Transverse colon (tissue), 4 donors: ENCODE data around the gene TTC12. TPM values are rescaled to one million over a fixed set of nuclear protein-coding genes. Genes with fewer than 3 reads are reported as not detected.

Source experiments
- DNase-seq: peaks from one replicate; pipeline ENCODE4 v3.0.0-alpha.2; 2019
- H3K27ac ChIP-seq, 4 donors: fragments of 200-600 bp; sonication (generic); 2 replicates each; pipeline ENCODE4 v1.5.1; 2016 to 2018; ENCODE audit warnings: inconsistent platforms in 4 of 4
- H3K27me3 ChIP-seq: fragments of 200-600 bp; sonication (generic); 2 replicates; pipeline ENCODE4 v1.5.1; 2017; ENCODE audit warnings: inconsistent platforms
- H3K36me3 ChIP-seq, 4 donors: fragments of 200-600 bp; sonication (generic); 2 replicates each; pipeline ENCODE4 v1.5.1; 2017 to 2019; ENCODE audit warnings: inconsistent platforms in 4 of 4
- H3K4me1 ChIP-seq, 4 donors: fragments of 200-600 bp; sonication (generic); 2 replicates each; pipeline ENCODE4 v1.5.1; 2017 to 2020; ENCODE audit warnings: inconsistent platforms in 4 of 4
- H3K4me3 ChIP-seq, 4 donors: fragments of 200-600 bp; sonication (generic); 1 replicate in 1 of 4; 2 replicates in 3 of 4; pipeline versions ENCODE4 v1.5.1 to v1.6.1; 2017 to 2019; ENCODE audit warnings: inconsistent platforms in 4 of 4
- H3K9me3 ChIP-seq, 2 donors: fragments of 200-600 bp; sonication (generic); 2 replicates each; pipeline ENCODE4 v1.5.1; 2017 to 2019; ENCODE audit warnings: inconsistent platforms in 2 of 2
- EP300 ChIP-seq: sonication (generic); formaldehyde crosslinking; IDR thresholded peaks from one replicate; pipeline ENCODE4 v1.6.1; 2017; ENCODE audit warnings: antibody characterized with exemption, low read depth
- POLR2A ChIP-seq: fragments of 450-650 bp; IDR thresholded peaks from one replicate; pipeline ENCODE4 v1.6.1; 2016; ENCODE audit warnings: antibody characterized with exemption, mild to moderate bottlenecking, moderate library complexity
- POLR2AphosphoS5 ChIP-seq, 3 donors: sonication (generic); formaldehyde crosslinking; IDR thresholded peaks; one replicate each; pipeline ENCODE4 v1.6.1; 2016; ENCODE audit warnings: antibody characterized with exemption in 3 of 3
- WGBS, 2 donors: methylation state at CpG; one replicate each; pipeline ENCODE4 v1.1.5; 2018; ENCODE audit warnings: low coverage in 1 of 2; 5-methylcytosine and 5-hydroxymethylcytosine counted together
- in situ Hi-C, 4 donors: fragments of 200-750 bp; cut with MboI; loops; one replicate each; pipeline versions ENCODE4 v1.15.0 to v1.15.1; 2017; ENCODE audit warnings: low sequenced_read_pairs in 3 of 4, low pct_ligation_motif_present in 1 of 4, low pct_unique_long_range_greater_than_20kb in 1 of 4
- intact Hi-C: fragments of 100-400 bp; cut with DNase I; formaldehyde crosslinking; loops from one replicate; pipeline ENCODE4 v1.15.1; 2023; ENCODE audit warnings: low total_unique reads
- total RNA-seq, 4 donors: library from RNA; depleted of rRNA; stranded (reverse); fragments of >200 nt; gene quantifications; one replicate each; pipeline ENCODE4 v1.1.0, GENCODE V29; 2016
- TF ChIP-seq, protein P1 (sequence below), 5 experiments: fragments of 200-600 bp in 3 of 5; fragments of 450-650 bp in 2 of 5; sonication (generic) in 3 of 5; IDR thresholded peaks; 1 replicate in 2 of 5; 2 replicates in 3 of 5; pipeline ENCODE4 v1.5.1; 2016 to 2017; ENCODE audit warnings: antibody characterized with exemption in 5 of 5, inconsistent platforms in 3 of 5, mild to moderate bottlenecking in 2 of 5, moderate library complexity in 1 of 5

Gene TTC12, protein sequence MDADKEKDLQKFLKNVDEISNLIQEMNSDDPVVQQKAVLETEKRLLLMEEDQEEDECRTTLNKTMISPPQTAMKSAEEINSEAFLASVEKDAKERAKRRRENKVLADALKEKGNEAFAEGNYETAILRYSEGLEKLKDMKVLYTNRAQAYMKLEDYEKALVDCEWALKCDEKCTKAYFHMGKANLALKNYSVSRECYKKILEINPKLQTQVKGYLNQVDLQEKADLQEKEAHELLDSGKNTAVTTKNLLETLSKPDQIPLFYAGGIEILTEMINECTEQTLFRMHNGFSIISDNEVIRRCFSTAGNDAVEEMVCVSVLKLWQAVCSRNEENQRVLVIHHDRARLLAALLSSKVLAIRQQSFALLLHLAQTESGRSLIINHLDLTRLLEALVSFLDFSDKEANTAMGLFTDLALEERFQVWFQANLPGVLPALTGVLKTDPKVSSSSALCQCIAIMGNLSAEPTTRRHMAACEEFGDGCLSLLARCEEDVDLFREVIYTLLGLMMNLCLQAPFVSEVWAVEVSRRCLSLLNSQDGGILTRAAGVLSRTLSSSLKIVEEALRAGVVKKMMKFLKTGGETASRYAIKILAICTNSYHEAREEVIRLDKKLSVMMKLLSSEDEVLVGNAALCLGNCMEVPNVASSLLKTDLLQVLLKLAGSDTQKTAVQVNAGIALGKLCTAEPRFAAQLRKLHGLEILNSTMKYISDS
- 10 to 100 TPM; 10.3 to 24.1 (median 16.0) TPM for total RNA-seq

DNA sequence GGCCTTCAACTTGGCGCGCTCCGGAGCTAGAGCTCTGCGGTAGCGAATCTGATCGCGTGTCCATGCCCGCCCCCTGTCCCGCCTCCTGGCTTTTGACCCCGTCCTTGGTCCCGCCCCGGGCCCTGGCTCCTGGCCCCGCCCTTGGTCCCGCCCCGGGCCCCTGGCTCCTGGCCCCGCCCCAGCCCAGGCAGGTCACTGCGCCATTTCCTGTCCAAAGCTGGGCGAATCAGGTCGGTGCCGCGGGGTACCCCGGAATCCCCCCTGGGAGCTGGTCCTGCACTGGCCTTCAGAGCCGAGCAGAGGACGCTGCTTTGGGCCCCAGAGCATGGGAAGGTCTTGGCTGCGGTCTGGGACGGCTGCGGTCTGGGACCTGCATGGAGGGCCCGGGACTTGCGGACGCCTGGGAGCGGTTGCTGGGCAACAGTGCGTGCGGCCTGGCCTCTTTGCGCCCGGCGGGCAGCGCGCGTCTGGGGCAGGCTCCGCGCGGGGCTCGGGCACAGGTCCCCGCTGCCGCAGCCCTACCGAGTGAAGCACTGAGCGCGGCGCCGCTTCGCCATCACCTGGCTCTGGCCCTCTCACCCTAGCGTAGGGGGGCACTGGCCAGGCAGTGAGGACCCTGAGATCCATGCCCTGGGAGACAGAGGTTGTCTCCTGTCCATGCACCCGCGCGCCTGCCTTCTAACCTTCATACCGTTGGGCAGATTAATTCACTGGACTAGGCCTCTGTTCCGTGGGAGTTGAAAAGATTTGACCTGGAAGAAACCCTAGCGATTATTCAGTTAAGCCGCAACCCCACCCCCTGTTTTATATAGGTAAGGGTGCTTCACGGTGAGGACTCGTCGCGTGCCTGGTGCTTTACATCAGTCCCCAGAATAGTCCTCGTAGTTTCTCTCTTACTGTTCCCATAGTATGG lies at the start of gene TTC12:
TTC12 (plus strand) TSS at position 195 of the 913 bp plus-strand sequence. CDS start 1,675 bp downstream, outside the sequence.
- Histone ChIP-seq H3K9me3 (no peaks in the 10 kb centered on the region), H3K36me3 (peaks cover 0 to 4% (median 0%) of the 10 kb centered on the region in 4 donors), H3K27ac (peak within 1 kb of the TSS; percentile 86 to 94 (median 92)), H3K4me1 (peaks cover 0 to 16% (median 6%) of the 10 kb centered on the region in 4 donors), H3K4me3 (peak within 1 kb of the TSS; percentile 30 to 82 (median 70)), H3K27me3 (no peaks in the 10 kb centered on the region)
- in situ Hi-C loops = loop anchor here in 3 of 4 donors (5.0 to 25.0 kb wide), 4 partner anchors 218 to 423 kb away; no protein-coding TSS in a partner anchor
- DNase-seq = peak; percentile 97
- intact Hi-C loops = no loop called here
- TF ChIP-seq POLR2AphosphoS5 (IDR thresholded peaks at IDR 0.05) (peak in 2 of 3 donors; percentile 62 to 66), EP300 (no peak), POLR2A (peak; percentile 41)
- WGBS, 2 donors = 9% methylated on average over 48 of the region's 64 CpGs; no CpG with 5 or more reads in 1 of the 2 donors

DNA sequence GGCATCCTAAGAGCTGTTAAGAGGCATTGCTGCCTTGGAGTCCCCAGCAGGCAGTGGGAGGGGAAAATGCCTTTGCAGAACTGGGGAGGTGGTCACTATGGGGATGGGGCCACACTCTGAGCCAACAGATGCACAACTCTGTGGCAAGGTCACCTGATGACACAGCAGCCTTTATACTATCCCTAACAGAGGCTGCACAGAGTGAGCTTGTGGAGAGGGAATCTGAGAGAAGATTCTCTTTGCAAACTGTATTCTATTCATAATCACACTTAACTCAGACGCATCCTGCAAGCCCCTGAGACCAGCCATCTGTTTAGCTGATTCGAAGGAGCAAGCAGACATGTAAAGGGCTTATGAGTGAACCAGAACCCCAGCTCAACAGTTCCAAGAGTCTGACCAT lies 49.0 kb upstream of the TTC12 start:
- DNase-seq = no peak
- WGBS, 2 donors = 62% methylated on average over 2 of the region's 2 CpGs; no CpG with 5 or more reads in 1 of the 2 donors

DNA sequence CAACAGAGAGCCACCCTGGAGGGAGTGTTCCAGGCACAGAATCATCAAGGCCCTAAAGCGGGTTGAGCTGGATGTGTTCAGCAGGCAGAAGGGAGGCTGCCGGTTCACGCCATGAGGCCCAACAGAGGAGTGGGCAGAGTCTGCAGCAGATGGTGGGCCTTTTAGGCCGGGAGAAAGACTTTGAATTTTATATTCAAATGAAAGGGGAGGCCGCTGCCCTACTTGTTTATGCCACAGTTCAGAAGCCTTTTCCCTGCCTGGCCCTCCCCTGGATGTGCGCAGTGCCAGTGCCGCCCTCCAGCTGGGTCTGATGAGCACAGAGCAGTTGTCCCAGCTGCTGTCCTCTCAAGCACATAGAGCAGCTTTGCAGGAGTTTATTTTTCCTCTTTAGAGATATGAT lies 46.9 kb upstream of the TTC12 start:
- Histone ChIP-seq H3K9me3 (no peaks in the 10 kb centered on the region), H3K27me3 (no peaks in the 10 kb centered on the region), H3K27ac (no peak overlapping the region), H3K36me3 (no peaks in the 10 kb centered on the region), H3K4me1 (no peaks in the 10 kb centered on the region), H3K4me3 (no peak overlapping the region)
- intact Hi-C loops (no loop called here), in situ Hi-C loops (no loop called here)
- TF ChIP-seq POLR2A (no peak), EP300 (no peak), POLR2AphosphoS5 (IDR thresholded peaks at IDR 0.05) (no peak)
- TF ChIP-seq, protein P1, sequence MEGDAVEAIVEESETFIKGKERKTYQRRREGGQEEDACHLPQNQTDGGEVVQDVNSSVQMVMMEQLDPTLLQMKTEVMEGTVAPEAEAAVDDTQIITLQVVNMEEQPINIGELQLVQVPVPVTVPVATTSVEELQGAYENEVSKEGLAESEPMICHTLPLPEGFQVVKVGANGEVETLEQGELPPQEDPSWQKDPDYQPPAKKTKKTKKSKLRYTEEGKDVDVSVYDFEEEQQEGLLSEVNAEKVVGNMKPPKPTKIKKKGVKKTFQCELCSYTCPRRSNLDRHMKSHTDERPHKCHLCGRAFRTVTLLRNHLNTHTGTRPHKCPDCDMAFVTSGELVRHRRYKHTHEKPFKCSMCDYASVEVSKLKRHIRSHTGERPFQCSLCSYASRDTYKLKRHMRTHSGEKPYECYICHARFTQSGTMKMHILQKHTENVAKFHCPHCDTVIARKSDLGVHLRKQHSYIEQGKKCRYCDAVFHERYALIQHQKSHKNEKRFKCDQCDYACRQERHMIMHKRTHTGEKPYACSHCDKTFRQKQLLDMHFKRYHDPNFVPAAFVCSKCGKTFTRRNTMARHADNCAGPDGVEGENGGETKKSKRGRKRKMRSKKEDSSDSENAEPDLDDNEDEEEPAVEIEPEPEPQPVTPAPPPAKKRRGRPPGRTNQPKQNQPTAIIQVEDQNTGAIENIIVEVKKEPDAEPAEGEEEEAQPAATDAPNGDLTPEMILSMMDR (IDR thresholded peaks at IDR 0.05) = no peak
- 85% methylated on average over 7 of the region's 7 CpGs; no CpG with 5 or more reads in 1 of the 2 donors for WGBS, 2 donors
- DNase-seq = no peak

More for the DNA sequence above, 49.0 kb upstream of the TTC12 start:
- H3K27ac ChIP-seq = no peak overlapping the region
- intact Hi-C loops = no loop called here
- H3K4me1 ChIP-seq = no peaks in the 10 kb centered on the region
- in situ Hi-C loops = no loop called here
- no peaks in the 10 kb centered on the region for H3K36me3 ChIP-seq
- H3K4me3 ChIP-seq = no peak overlapping the region
- H3K9me3 ChIP-seq = no peaks in the 10 kb centered on the region
- H3K27me3 ChIP-seq = no peaks in the 10 kb centered on the region
- no peak for TF ChIP-seq EP300
- TF ChIP-seq, protein P1 (IDR thresholded peaks at IDR 0.05) = no peak
- no peak for TF ChIP-seq POLR2AphosphoS5 (IDR thresholded peaks at IDR 0.05)
- no peak for TF ChIP-seq POLR2A

DNA sequence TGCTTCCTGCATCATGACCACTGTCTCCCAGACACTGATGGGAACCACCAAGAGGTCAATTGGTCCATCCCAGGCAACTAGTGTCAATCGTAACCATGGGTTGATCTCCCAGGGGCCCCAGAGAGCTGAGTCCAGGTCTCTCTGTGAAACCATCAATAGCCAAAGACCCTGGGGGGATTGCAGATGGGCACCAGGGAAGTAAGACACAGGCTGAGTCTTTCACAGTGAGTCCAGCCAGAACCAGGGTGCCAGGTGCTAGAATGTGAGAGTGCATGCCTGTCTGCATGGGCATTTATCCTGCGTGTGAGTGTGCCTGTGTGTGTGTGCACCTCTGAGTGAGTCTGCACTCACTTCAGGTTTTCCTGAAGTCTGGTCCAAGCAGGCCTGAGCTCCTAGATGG lies 45.3 kb upstream of the TTC12 start:
- no peaks in the 10 kb centered on the region for H3K36me3 ChIP-seq
- H3K4me1 ChIP-seq = no peaks in the 10 kb centered on the region
- H3K4me3 ChIP-seq = no peak overlapping the region
- TF ChIP-seq, protein P1 (IDR thresholded peaks at IDR 0.05) = no peak
- TF ChIP-seq EP300 (no peak), POLR2A (no peak), POLR2AphosphoS5 (IDR thresholded peaks at IDR 0.05) (no peak)
- no peak overlapping the region for H3K27ac ChIP-seq
- intact Hi-C loops = no loop called here
- in situ Hi-C loops = no loop called here
- H3K27me3 ChIP-seq = no peaks in the 10 kb centered on the region
- 92% methylated on average over 1 of the region's 2 CpGs; no CpG with 5 or more reads in 1 of the 2 donors for WGBS, 2 donors
- no peak for DNase-seq
- H3K9me3 ChIP-seq = no peaks in the 10 kb centered on the region
